Osteoblast (primary cell): Measurements from ENCODE around the gene CFAP77. TPM values are rescaled to one million over a fixed set of nuclear protein-coding genes. Genes with fewer than 3 reads are reported as not detected.
A peak's percentile ranks its signal among the peaks of the same experiment; 100 is the strongest.

Experiments
- DNase-seq: peaks from one replicate; pipeline ENCODE4 v3.0.0; 2011; ENCODE audit warnings: low spot score, mixed read lengths; ENCODE audit not compliant: insufficient read length; ENCODE audit errors: missing footprints
- H2AFZ ChIP-seq: 2 replicates; pipeline ENCODE4 v1.6.0; 2011; ENCODE audit warnings: mild to moderate bottlenecking, low read length
- H3K27ac ChIP-seq: 2 replicates; pipeline ENCODE4 v1.5.1; 2011; ENCODE audit warnings: mild to moderate bottlenecking, low read depth, low read length, moderate library complexity
- H3K27me3 ChIP-seq: 2 replicates; pipeline ENCODE4 v1.6.0; 2012; ENCODE audit warnings: mild to moderate bottlenecking, control low read depth, inconsistent platforms, low read length, moderate library complexity; ENCODE audit not compliant: insufficient read depth
- H3K36me3 ChIP-seq: 2 replicates; pipeline ENCODE4 v1.5.1; 2011; ENCODE audit warnings: mild to moderate bottlenecking, low read length, control low read depth, moderate library complexity; ENCODE audit not compliant: insufficient read depth
- H3K4me1 ChIP-seq: 2 replicates; pipeline ENCODE4 v1.5.1; 2011; ENCODE audit warnings: mild to moderate bottlenecking, low read length, control low read depth, moderate library complexity; ENCODE audit not compliant: insufficient read depth
- H3K4me2 ChIP-seq: 2 replicates; pipeline ENCODE4 v1.6.0; 2011; ENCODE audit warnings: mild to moderate bottlenecking, low read length; ENCODE audit not compliant: insufficient read depth
- H3K4me3 ChIP-seq: fragments of 200-600 bp; sonication (generic); 3 replicates; pipeline ENCODE4 v1.5.1; 2012; ENCODE audit warnings: mild to moderate bottlenecking, low read length, inconsistent platforms; ENCODE audit not compliant: insufficient read depth
- H3K79me2 ChIP-seq: 2 replicates; pipeline ENCODE4 v1.6.0; 2012; ENCODE audit warnings: mild to moderate bottlenecking, low read length, control low read depth, inconsistent platforms; ENCODE audit not compliant: insufficient read depth
- H3K9me3 ChIP-seq: 2 replicates; pipeline ENCODE4 v1.5.1; 2011; ENCODE audit warnings: low read depth, low read length, control low read depth
- H4K20me1 ChIP-seq: 2 replicates; pipeline ENCODE4 v1.6.0; 2012; ENCODE audit warnings: mild to moderate bottlenecking, low read length, control low read depth; ENCODE audit not compliant: insufficient read depth
- CTCF ChIP-seq: IDR thresholded peaks from 2 replicates; pipeline ENCODE4 v1.5.1; 2011; ENCODE audit warnings: mild to moderate bottlenecking, low read depth, low read length, moderate library complexity; ENCODE audit errors: extremely low read depth
- total RNA-seq: library from RNA; depleted of rRNA; stranded (reverse); fragments of >200 nt; gene quantifications from 2 replicates; pipeline ENCODE4 v1.2.3, GENCODE V29; 2012

Gene CFAP77
- total RNA-seq, 1 donor: 0.36 TPM

GRCh38 chr9:132489536-132489935 is 79.5 kb downstream of the CFAP77 start:
- H3K27me3 ChIP-seq: peaks cover 57% of the 10 kb centered on the region
- no peak overlapping the region for H3K4me3 ChIP-seq
- H3K27ac ChIP-seq: no peak overlapping the region
- H2AFZ ChIP-seq: no peak overlapping the region
- peaks cover 2% of the 10 kb centered on the region for H3K9me3 ChIP-seq
- DNase-seq: peak; percentile 26
- TF ChIP-seq CTCF: no peak
- no peak overlapping the region for H3K4me2 ChIP-seq
- H3K36me3 ChIP-seq: no peaks in the 10 kb centered on the region
- no peaks in the 10 kb centered on the region for H3K4me1 ChIP-seq
- no peaks in the 10 kb centered on the region for H3K79me2 ChIP-seq
- H4K20me1 ChIP-seq: no peaks in the 10 kb centered on the region

GRCh38 chr9:132494857-132495256 is 84.8 kb downstream of the CFAP77 start:
- Histone ChIP-seq H3K27me3 (peaks cover 12% of the 10 kb centered on the region), H3K27ac (no peak overlapping the region), H3K36me3 (no peaks in the 10 kb centered on the region), H3K9me3 (peaks cover 3% of the 10 kb centered on the region), H3K4me1 (no peaks in the 10 kb centered on the region), H4K20me1 (no peaks in the 10 kb centered on the region), H3K4me2 (no peak overlapping the region), H2AFZ (no peak overlapping the region), H3K79me2 (no peaks in the 10 kb centered on the region), H3K4me3 (no peak overlapping the region)
- TF ChIP-seq CTCF: no peak
- DNase-seq: no peak

GRCh38 chr9:132497731-132498130 is 87.7 kb downstream of the CFAP77 start:
- Histone ChIP-seq H2AFZ (no peak overlapping the region), H4K20me1 (no peaks in the 10 kb centered on the region), H3K4me2 (no peak overlapping the region), H3K4me1 (no peaks in the 10 kb centered on the region), H3K79me2 (no peaks in the 10 kb centered on the region), H3K27ac (no peak overlapping the region), H3K36me3 (no peaks in the 10 kb centered on the region), H3K9me3 (peaks cover 3% of the 10 kb centered on the region), H3K4me3 (no peak overlapping the region), H3K27me3 (peaks cover 5% of the 10 kb centered on the region)
- peak; percentile 0 for DNase-seq
- no peak for TF ChIP-seq CTCF

GRCh38 chr9:132498531-132499210 is 88.7 kb downstream of the CFAP77 start:
- peak; percentile 80 for DNase-seq
- TF ChIP-seq CTCF: no peak
- no peak overlapping the region for H2AFZ ChIP-seq

More at GRCh38 chr9:132498531-132499210, 88.7 kb downstream of the CFAP77 start:
- Histone ChIP-seq H3K27me3 (peaks cover 13% of the 10 kb centered on the region), H3K4me2 (no peak overlapping the region), H3K79me2 (no peaks in the 10 kb centered on the region), H4K20me1 (no peaks in the 10 kb centered on the region), H3K36me3 (no peaks in the 10 kb centered on the region), H3K27ac (no peak overlapping the region), H3K4me3 (no peak overlapping the region), H3K4me1 (no peaks in the 10 kb centered on the region), H3K9me3 (peaks cover 3% of the 10 kb centered on the region)
